HG03457 (cell line): ENCODE data around the gene PAQR5.
"Not testable (repeated sequence)": the region's sequence is repeated elsewhere in the genome, so short reads cannot be mapped to it uniquely, and the experiment has no call there.

Source experiments
- ATAC-seq: cut with Tn5 transposase; IDR thresholded peaks from one replicate; pipeline ENCODE4 v1.9.1; 2021; ENCODE audit warnings: moderate number of reproducible peaks; ENCODE audit not compliant: unreplicated experiment

PAQR5 gene

DNA sequence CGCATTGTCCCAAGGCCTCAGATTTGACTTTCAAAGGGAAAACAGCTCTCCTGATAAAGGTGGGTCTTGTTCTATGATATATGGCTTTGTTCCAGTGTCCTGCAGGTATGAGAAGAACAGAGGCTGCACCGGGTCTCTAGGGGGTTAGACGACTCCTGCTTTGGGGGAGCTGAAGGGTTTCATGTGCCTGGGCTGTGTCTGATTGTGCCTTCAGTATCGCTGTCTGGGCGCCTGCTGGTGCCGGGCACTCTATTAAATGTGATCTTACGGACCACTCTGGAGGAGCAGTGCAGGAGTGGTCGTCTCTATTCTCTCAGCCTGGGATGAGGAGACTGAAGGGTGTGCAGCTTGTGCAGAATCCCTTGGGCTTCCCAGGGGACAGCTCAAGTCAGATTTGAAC, 16.0 kb downstream of the PAQR5 start:
- ATAC-seq, result no peak

DNA sequence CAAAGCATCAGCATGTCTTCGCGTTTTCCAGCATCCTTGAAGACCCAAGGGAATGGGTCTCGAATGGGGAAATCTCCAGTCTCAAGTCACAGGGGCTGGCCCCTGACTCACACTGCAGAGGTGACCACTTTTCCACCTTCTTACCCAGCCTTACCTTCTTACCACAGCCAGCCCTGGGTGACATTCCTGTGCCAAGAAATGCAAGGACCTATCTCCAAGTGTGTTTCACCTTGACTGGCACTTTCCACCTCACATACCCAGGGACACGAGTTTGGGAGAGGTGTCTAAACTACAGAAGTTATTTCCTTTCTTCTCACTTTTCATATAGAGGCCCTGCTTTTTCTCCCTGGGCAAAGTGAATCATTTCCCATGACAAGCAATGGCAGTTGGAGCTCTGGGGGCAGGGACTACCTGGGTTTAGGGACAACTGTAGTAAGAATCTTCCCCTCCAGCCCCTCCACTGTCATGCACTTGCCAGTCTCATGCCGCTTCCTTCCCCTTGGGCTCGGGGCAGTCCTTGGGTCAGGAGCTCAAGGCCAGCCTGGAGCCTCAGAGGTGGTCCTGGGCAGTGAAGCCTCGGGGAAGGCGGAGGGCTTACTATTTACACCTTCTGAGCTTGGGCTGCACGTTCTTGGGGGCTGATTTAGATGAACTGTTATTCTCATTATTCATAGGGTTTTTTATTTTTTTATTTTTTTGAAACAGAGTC, 16.8 kb downstream of the PAQR5 start:
- no peak for ATAC-seq

DNA sequence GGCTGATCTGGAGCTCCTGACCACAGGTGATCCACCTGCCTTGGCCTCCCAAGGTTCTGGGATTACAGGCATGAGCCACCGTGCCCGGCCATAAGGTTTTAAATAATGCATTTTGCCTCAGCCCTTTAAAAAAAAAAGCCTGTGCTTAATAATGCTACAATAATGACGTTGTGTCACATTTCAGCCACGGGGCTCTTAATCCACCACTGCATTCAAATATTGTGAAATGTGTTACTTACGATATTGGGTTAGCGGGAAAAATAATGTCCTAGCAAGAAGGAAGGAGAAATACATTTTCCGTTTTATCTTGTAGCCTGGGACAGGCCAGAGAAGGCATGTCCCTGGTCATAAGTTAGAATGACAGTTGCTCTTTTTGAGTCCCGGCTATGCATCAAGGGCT, 17.6 kb downstream of the PAQR5 start:
- ATAC-seq, result no peak

DNA sequence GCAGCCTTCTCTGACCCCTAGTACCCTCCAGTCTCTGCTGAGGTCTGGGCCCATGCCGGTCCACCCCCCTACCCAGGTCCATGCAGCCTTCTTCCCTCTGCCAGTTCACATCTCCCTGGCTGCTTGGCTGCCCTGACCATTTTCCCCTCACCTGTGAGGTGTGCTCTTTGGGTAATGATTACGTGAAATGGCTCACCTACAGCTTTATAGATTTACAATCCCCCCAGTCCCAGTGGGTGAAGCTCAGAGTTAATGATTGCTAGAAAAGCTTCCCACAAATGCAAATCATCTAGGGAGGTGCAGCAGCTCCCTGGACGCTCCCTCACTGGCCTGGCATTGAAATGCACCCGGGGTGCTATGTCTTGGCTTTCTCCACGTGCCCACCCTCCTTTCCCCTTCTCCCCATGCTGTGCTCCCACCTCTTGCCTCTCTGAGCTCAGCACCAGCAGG, 18.7 kb downstream of the PAQR5 start:
- ATAC-seq, result no peak

DNA sequence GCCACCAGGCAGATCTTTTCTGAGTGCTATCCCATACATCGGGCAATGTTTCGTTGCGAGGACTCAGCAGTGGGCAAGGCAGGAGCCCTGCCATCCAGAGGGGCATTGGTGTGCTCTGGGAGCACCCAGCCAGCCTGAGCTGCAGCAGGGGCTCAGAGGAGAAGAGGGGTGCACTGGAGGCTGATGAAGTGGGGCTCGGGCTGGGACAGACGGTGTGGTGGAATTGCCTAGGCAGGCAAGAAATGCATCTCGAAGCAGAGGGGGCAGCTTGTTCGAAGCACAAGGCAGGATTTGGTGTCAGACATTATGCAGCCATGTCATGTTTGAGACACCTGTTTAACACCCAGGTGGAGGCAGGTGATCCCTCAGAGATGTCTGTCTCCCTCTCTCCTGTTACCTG, 19.3 kb downstream of the PAQR5 start:
- ATAC-seq, result no peak

DNA sequence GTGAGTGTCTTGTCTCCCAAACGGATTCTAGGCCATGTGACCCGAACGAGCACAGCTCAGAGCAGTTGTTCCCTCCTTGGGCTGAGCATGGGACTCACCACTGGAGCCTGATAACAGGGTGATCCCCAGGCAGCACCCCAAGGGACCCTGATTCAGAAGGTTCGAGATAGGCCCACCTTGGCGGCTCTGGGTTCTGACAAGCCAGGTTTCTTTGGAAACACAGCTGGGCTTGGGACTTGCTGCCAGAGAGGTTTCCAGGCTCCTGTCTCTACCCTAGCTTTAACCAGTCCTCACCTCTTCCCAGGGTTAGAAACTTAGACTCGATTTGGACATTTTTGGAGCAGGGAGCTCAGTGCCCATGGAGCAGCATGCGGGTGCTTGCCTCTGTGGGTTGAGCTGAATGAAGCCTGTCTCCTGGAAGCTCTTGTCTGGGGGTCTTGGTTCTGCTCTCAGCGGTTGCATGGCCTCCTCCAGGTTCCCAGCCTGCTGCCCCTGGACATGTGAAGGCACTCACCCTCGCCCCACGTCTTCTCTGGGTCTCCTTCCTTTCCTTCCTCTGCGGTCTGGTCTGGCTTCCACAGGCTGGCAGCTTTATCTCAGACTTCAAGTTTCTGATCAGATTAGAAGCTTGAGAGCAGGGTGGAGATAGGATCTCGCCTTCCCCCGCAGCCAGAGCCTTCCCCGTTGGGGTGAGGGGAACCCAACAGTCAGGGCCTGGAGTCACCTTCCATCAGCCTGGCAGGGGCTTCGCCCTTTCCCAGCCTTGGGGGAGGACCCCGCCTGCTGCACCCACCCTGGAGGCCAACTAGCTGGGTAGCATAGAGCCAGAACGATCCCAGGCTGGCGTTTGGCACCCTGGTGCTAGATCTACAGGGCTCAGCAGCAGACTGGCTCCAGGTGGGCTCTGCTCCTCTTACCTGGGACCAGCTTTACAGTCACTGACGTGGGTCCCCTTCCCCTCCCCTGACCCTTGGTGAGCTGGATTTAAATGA, 21.0 kb downstream of the PAQR5 start:
- ATAC-seq, result no peak

DNA sequence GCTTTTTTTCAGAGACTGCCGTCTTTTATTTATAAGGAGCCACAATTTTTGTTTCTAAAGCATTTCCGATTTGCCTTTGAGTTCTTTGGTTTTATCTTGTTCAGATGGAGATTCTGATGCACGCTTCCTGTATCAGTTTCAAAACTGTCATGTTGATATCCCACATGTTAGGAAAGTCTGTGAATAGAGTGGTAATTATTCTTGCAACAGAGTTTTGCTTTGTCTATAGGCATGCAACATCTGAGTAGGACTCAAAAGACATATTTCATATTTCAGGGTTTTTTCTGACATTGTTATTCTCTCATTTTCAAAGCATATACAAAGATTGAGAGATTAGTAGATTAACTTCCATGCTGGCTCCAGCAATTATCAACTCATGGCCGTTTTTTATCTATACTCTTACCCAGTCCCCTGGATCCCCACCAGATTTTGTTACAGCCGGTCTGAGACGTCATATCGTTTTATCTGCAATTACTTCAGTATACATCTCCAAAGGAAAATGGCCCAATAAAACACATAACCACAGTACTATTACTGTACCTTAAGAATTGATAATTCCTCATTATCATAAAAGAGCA, 22.4 kb downstream of the PAQR5 start:
- no peak for ATAC-seq

DNA sequence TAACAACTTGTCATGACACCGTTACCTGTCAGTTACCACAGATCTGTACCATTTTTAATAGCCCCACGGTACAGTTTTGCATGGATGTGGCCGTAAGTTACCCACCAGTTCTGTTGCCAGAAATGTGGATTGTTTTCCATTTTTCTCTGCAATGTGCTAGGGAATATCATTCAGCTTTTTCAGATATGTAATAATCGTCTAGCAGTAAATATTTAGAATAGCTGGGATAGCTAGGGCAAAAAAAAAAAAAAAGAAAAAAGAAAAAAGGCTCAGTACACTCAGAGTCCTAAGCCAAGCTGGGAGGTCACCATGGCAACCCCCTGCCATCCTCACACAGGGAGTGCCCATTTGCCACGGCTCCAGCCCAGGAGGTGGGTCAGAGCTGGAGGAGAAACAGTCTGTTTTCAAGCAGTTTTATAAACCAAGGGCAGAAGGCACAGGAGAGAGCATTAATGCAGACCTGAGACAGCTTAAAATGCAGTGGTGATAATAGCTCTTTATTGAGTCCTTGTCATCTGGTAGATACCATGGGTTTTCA, 25.2 kb downstream of the PAQR5 start:
- no peak for ATAC-seq

DNA sequence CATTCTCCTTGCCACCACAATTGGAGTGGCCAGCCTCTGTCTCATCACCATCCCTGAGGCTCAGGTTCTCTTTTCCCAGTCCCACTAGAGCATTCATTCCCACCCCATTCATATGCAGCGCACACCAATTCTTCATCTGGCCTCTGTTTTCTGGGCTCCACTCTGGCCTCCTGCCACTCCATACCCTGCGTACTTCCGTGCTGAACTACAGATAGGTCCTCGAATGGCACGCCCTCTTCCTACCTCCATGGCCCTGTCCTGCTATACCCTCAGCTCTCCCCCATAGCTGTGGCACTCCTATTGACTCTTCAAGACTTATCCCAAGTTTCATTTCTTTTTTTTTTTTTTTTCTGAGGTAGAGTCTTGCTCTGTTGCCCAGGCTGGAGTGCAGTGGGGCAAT, 25.9 kb downstream of the PAQR5 start:
- no peak for ATAC-seq

DNA sequence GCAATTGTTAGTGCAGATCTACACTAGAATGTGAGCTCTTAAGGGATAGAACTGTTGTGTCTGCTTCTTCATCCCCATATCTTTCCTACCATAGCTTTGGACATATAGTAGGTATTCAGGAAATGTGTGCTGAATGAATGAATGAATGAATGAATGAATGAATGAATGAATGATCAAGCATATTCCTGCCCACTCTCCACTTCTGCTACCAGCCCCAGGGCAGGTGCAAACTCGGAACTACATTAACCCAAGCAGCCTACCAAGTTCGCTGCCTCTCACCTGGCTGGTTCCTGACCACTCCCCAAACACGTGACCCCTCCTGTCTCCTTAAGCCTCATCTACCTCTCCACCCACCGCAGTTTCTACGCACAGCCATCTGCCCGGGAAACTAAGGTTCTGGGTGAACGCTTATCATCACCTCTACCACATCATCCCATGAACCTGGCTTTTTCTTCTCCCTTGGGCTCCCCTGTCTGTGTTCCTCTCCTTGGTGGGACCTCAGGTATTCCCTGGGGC, 26.8 kb downstream of the PAQR5 start:
- no peak for ATAC-seq

DNA sequence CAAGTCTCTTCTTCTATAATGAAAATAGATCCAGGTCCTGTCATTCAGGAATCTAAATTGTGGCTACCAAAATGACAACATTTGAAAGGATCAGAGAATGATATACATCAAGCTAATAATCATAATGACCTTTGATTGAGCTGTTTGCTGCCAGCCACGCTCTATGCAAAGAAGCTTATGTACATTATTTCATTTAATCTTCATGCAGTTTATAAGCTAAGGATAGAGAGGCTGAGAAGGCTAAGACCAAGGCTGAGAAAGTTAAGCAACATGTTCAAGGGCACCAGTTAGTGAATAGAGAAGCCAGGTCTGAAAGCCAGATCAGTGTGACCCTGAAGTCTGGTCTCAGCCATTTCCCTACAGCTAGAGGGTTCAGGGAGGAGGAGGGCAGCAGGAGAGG, 29.4 kb downstream of the PAQR5 start:
- ATAC-seq, result no peak

DNA sequence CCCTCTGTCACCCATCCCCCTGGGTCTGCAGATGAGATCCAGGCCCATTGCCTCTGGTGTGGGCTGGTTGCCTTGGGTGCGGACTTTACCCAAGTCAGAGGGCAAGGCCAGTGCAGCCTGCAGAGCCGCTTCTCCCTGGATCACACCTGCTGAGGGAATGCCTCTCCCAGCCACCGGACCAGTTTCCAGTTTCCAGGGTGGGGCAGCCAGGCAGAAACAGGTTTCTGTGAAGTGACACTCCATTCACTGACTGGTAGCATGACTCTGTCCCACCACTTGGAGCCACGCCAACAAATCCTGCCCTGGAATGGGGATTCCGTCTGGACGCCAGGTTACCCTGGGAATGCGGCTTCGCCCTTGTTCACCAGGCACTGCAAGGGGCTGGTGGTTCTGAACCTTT, 30.0 kb downstream of the PAQR5 start:
- ATAC-seq, result no peak

DNA sequence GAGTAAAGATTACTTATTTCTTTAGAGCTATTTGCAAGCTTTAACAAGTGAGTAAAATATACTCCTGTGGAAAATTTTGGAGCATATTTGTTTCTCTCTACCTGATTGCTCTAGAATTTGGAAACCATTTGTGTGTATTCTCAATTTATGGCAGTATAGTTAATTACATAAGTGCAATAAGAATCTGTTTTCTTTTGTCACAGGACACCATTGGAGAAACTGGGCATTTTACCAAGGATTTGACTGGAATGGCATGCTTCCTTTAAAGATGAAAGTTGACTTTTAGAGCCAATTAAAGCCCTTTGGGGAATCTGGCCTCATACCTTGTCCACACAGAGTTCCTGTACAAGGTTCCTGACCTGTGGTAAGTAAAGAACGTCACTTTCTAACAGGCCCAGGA, 38.4 kb downstream of the PAQR5 start:
- no peak for ATAC-seq

DNA sequence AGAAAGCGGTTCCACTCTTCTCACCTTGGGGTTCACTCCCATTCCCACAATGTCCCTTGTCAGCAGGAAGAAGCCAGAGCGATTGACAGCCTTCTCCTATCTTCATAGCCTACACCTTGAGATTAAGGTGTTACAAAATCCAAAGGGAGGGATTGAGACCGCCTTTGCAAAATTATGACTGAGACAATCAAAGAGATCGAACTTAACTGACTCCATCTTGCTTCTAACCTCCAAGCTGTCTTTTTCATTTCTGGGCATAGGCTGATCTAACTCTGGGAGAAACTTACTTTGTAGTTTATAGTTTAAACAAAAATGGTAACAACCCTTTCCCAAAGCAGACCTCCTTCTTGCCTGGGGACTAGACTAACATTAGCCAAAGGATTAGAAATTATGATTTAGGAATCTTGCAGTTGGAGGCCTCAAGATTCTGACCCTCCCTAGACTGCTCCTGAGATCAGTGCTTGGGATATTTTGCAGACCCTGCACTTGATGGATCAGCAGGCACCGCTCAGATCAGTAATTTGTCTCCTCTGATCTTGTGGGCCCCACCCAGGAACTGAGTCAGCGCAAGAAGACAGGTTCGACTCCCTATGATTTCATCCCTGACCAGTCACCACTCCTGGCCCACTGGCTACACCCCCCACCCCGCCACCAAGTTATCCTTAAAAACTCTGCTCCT, 40.0 kb downstream of the PAQR5 start:
- ATAC-seq, result no peak

DNA sequence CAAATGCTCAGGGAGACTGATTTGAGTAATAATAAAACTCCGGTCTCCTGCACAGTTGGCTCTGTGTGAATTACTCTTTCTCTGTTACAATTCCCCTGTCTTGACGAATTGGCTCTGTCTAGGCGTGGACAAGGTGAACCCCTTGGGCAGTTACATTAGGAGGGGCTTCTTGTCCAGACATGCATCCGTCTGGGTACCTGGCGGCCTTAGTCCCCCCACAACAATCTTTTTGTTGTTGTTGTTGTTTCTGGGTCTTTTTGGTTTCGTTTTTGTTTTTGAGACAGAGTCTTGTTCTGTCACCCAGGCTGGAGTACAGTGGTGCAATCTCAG, 40.5 kb downstream of the PAQR5 start:
- ATAC-seq, result not testable (repeated sequence)

DNA sequence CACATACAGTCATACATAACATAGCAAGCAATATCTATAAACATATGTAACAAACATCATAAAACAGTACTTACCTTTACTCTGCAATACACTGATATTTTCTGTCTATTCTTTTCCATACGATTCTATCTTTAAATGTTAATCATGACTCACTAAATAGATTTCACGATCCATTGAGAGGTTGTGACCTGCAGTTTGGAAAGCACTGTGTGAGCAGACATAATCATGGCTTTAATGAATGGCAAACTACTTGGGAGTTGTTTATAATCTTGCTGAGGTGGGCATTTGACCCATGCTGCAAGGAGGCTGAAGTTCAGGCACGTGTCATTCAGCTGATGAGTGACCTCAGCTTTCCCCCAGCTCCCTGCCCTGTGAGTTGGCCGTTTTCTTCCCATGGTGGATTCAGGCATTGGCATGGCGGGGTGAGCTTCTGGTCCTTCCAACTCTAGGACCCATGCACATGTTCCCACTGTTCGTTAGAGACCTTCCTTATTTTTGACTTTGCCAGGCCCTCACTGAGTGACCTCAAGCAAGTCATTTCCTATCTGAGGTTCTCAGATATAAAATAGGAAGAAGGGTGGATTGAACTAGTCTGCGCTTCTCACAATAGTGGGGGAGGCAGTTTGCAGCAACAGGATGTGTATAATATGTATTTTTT, 41.7 kb downstream of the PAQR5 start:
- no peak for ATAC-seq

DNA sequence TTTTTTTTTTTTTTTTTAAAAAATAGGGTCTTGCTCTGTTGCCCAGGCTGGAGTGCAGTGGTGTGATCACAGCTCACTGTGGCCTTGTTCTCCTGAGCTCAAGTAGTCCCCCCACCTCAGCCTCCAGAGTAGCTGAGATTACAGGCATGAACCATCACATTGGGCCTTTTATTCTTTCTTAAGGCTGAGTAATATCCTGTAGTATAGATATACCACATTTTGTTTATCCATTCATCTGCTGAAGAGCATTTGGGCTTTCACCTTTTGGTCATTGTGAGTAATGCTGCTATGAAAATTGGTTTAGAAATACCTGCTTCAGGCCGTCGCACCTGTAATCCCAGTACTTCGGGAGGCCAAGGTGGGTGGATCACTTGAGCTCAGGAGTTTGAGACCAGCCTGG, 42.6 kb downstream of the PAQR5 start:
- no peak for ATAC-seq

DNA sequence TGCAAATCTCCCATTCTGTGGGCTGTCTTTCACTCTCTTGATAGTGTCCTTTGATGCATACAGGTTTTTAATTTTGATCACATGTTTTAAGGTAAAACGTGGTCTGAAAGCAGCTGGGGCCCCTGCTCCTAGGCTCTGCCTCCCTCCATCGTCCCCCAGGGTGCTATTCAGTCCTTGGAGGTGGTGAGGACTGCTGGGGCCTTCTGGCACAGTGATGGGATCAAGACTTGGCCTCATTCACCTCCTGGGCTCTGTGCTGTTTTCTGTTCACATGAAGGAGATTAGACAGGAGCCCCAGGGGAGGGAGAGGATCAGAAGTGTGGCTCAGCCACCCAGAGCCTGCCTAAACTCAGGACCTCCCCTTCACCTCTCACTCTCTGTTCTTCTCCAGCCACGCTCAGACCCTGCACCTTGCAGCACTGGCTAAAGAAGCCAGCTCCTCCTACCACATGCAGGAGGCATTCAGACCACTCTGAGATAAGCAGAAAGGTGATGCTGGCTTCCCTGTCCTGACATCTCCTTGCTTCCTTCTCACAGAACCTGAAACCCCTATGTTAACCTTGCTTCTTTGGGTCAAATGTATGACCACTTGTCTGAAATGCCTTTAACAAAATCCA, 43.9 kb downstream of the PAQR5 start:
- no peak for ATAC-seq

DNA sequence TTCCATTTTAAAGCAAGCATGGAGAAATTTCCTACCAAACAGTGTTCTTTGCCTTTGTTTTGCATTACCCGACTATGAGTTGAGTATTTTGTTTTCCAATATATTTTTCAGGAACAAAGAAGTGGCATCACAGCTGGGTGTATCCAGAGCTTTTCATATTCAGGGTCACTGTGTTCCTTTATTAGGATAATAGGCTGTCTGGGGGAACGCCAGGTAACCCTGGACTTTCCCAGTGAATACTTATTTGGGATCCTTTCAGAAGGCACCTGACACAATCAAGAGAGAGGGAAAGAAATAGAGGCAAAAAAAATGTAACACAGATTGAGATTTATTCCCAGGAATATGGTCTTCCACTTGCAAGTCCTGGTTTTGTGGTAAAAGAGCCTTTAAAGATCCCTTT, 44.4 kb downstream of the PAQR5 start:
- ATAC-seq, result no peak

DNA sequence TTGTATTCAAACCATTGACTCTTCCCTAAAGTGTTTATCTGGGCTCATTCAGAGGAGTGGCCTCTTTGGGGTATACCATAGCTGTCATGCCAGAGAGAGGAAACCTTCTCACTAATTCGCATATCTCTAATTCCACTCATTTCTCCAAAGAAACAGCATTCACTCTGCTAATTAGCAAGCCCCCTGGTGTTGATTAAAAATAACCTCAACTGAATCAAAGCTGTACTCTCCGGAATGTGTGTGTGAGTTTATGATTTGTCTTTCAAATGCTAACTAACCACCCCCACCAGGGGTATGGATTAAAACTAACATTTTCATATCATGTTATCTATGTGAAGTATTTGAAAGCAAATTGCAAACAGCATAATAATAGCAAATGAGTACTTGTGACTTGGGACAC, 45.5 kb downstream of the PAQR5 start:
- no peak for ATAC-seq
